Measurements from ENCODE around the gene SYPL1.

DNA sequence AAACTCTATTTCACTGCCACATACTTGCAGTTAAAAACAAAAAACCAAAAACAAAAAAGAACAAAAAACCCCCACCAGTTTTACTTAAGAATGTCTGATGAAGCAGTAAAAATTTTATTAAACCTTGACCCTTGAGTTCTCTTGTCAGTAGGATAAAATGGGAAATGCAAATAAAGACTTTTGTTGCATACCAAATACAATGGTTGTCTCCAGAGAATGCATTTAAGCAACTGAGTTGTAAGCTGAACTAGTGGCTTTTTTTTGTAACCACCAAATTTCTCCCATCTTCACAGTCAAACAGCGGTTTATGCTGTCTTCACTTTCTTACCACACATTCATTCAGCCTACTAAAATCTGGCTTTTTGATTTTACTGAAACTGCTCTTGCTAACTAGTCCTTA, 3.1 kb downstream of the SYPL1 start:
- TF ChIP-seq POLR2A (IDR thresholded peaks at IDR 0.05), result no peak
- TF ChIP-seq, protein P1, sequence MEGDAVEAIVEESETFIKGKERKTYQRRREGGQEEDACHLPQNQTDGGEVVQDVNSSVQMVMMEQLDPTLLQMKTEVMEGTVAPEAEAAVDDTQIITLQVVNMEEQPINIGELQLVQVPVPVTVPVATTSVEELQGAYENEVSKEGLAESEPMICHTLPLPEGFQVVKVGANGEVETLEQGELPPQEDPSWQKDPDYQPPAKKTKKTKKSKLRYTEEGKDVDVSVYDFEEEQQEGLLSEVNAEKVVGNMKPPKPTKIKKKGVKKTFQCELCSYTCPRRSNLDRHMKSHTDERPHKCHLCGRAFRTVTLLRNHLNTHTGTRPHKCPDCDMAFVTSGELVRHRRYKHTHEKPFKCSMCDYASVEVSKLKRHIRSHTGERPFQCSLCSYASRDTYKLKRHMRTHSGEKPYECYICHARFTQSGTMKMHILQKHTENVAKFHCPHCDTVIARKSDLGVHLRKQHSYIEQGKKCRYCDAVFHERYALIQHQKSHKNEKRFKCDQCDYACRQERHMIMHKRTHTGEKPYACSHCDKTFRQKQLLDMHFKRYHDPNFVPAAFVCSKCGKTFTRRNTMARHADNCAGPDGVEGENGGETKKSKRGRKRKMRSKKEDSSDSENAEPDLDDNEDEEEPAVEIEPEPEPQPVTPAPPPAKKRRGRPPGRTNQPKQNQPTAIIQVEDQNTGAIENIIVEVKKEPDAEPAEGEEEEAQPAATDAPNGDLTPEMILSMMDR (IDR thresholded peaks at IDR 0.05), result no peak
- no peak for TF ChIP-seq POLR2AphosphoS5 (IDR thresholded peaks at IDR 0.05)
